ENCODE results near the gene NIT2. TPM values are rescaled to one million over a fixed set of nuclear protein-coding genes. Genes with fewer than 3 reads are reported as not detected.
"Not testable (repeated sequence)": the region's sequence is repeated elsewhere in the genome, so short reads cannot be mapped to it uniquely, and the experiment has no call there.

The NIT2 gene
- total RNA-seq, 4 donors from 2014 or later, result 13.5 to 45.2 (median 24.2) TPM

- ATAC-seq (no peak), DNase-seq (no peak)
- Histone ChIP-seq H3K36me3 (peaks cover 0 to 52% of the 10 kb centered on the region in 2 donors), H3K4me3 (no peak overlapping the region), H3K4me1 (no peaks in the 10 kb centered on the region), H3K27me3 (no peaks in the 10 kb centered on the region), H3K9me3 (no peaks in the 10 kb centered on the region), H3K27ac (no peak overlapping the region)
- in situ Hi-C loops (cut with MboI; ENCODE audit: low sequenced_read_pairs in 4 of 4), result loop anchor here in 3 of 4 donors (25.0 kb wide), 1 partner anchor 263 kb away; no protein-coding TSS in a partner anchor
- intact Hi-C loops (cut with DNase I; ENCODE audit: low total_unique reads), result no loop called here
- TF ChIP-seq POLR2A (IDR thresholded peaks at IDR 0.05), result no peak
- TF ChIP-seq CTCF (IDR thresholded peaks at IDR 0.05 in 4 of 5, conservative IDR thresholded peaks at IDR 0.05 in 1 of 5), result no peak
Observed at GRCh38 chr3:100324044-100324443, 10.5 kb upstream of the NIT2 start.

- TF ChIP-seq POLR2A (IDR thresholded peaks at IDR 0.05), result no peak
- TF ChIP-seq CTCF (IDR thresholded peaks at IDR 0.05 in 4 of 5, conservative IDR thresholded peaks at IDR 0.05 in 1 of 5), result no peak
- in situ Hi-C loops (cut with MboI; ENCODE audit: low sequenced_read_pairs in 4 of 4) (loop anchor here in 1 of 4 donors (25.0 kb wide), 1 partner anchor 261 kb away; no protein-coding TSS in a partner anchor), intact Hi-C loops (cut with DNase I; ENCODE audit: low total_unique reads) (no loop called here)
- peaks cover 0 to 35% of the 10 kb centered on the region in 2 donors for H3K36me3 ChIP-seq
- no peak overlapping the region for H3K27ac ChIP-seq
- no peak overlapping the region for H3K4me3 ChIP-seq
- no peak for DNase-seq
- no peaks in the 10 kb centered on the region for H3K4me1 ChIP-seq
- H3K27me3 ChIP-seq, result no peaks in the 10 kb centered on the region
- no peak for ATAC-seq
- H3K9me3 ChIP-seq, result no peaks in the 10 kb centered on the region
Observed at GRCh38 chr3:100325827-100326226, 8.7 kb upstream of the NIT2 start.

GRCh38 chr3:100327377-100327776 is 7.2 kb upstream of the NIT2 start:
- H3K27ac ChIP-seq; DNase-seq; H3K9me3 ChIP-seq; intact Hi-C loops (cut with DNase I; ENCODE audit: low total_unique reads); H3K27me3 ChIP-seq; H3K4me1 ChIP-seq; ATAC-seq; H3K4me3 ChIP-seq: not testable (repeated sequence)
- in situ Hi-C loops (cut with MboI; ENCODE audit: low sequenced_read_pairs in 4 of 4), result loop anchor here in 1 of 4 donors (25.0 kb wide), 1 partner anchor 260 kb away; no protein-coding TSS in a partner anchor
- peaks cover 0 to 28% of the 10 kb centered on the region in 2 donors for H3K36me3 ChIP-seq

GRCh38 chr3:100329800-100330489 is 4.6 kb upstream of the NIT2 start:
- Histone ChIP-seq H3K27me3 (no peaks in the 10 kb centered on the region), H3K27ac (no peak overlapping the region), H3K36me3 (peaks cover 0 to 9% of the 10 kb centered on the region in 2 donors), H3K4me3 (no peak overlapping the region), H3K4me1 (no peaks in the 10 kb centered on the region), H3K9me3 (no peaks in the 10 kb centered on the region)
- DNase-seq, result no peak
- in situ Hi-C loops (cut with MboI; ENCODE audit: low sequenced_read_pairs in 4 of 4) (loop anchor here in 1 of 4 donors (25.0 kb wide), 1 partner anchor 257 kb away; no protein-coding TSS in a partner anchor), intact Hi-C loops (cut with DNase I; ENCODE audit: low total_unique reads) (loop anchor here (5.0 to 10.0 kb wide), 3 partner anchors 68 to 513 kb away; partner anchors contain the start of genes CMSS1 and TBC1D23)
- ATAC-seq, result no peak
- no peak for TF ChIP-seq CTCF (IDR thresholded peaks at IDR 0.05 in 4 of 5, conservative IDR thresholded peaks at IDR 0.05 in 1 of 5)
- TF ChIP-seq POLR2A (IDR thresholded peaks at IDR 0.05), result no peak

GRCh38 chr3:100330651-100331050 is 3.9 kb upstream of the NIT2 start:
- no peak for ATAC-seq
- DNase-seq, result no peak
- Histone ChIP-seq H3K4me1 (peaks cover 0 to 6% of the 10 kb centered on the region in 2 donors), H3K9me3 (no peaks in the 10 kb centered on the region), H3K4me3 (no peak overlapping the region), H3K27ac (no peak overlapping the region), H3K36me3 (peaks cover 0 to 2% of the 10 kb centered on the region in 2 donors), H3K27me3 (no peaks in the 10 kb centered on the region)
- intact Hi-C loops (cut with DNase I; ENCODE audit: low total_unique reads) (loop anchor here (5.0 to 10.0 kb wide), 3 partner anchors 68 to 513 kb away; partner anchors contain the start of genes CMSS1 and TBC1D23), in situ Hi-C loops (cut with MboI; ENCODE audit: low sequenced_read_pairs in 4 of 4) (loop anchor here in 1 of 4 donors (25.0 kb wide), 1 partner anchor 257 kb away; no protein-coding TSS in a partner anchor)
- TF ChIP-seq CTCF (IDR thresholded peaks at IDR 0.05 in 4 of 5, conservative IDR thresholded peaks at IDR 0.05 in 1 of 5), result no peak
- no peak for TF ChIP-seq POLR2A (IDR thresholded peaks at IDR 0.05)
